ENCODE measurements around the gene NGF. TPM values are rescaled to one million over a fixed set of nuclear protein-coding genes. Genes with fewer than 3 reads are reported as not detected.

Gene NGF
- total and polyA plus RNA-seq, 9 of the 15 experiments (the other 6 are each of a cell fraction or from before 2014, with no cell fraction given): not detected

GRCh38 chr1:115336741-115337140 lies 1.3 kb downstream of the NGF start:
- BruUV-seq (replicated peaks): no TSS peak
- 0% methylated on average over 3 of the region's 3 CpGs for WGBS (ENCODE audit: insufficient coverage, low coverage, missing lambda C conversion rate)
- in situ Hi-C loops (cut with MboI): no loop called here

More at GRCh38 chr1:115336741-115337140, 1.3 kb downstream of the NGF start:
- Histone ChIP-seq H3K79me2 (ENCODE audit: control insufficient read depth, insufficient read depth, low read length) (no peaks in the 10 kb centered on the region), H2AFZ (ENCODE audit: low read depth, low read length) (no peak overlapping the region), H3K27ac (ENCODE audit: extremely low read depth, low read depth, low read length) (no peak overlapping the region), H3K9me1 (ENCODE audit: control insufficient read depth, insufficient read depth, low read length) (no peaks in the 10 kb centered on the region), H3K9ac (ENCODE audit: insufficient read depth in 1 of 2, low read depth in 2 of 2, low read length in 2 of 2) (no peak overlapping the region), H3K27me3 (ENCODE audit: control insufficient read depth in 2 of 2, insufficient read depth in 2 of 2, low read length in 2 of 2) (peaks cover 0 to 18% of the 10 kb centered on the region in 2 experiments; a peak in 3 of 5 replicates), H3K36me3 (ENCODE audit: control insufficient read depth, insufficient read depth, low read length) (no peaks in the 10 kb centered on the region), H3K4me1 (replicated peaks in 1 of 2; ENCODE audit: control insufficient read depth in 2 of 2, insufficient read depth in 2 of 2, low read length in 2 of 2) (peaks cover 0 to 7% of the 10 kb centered on the region in 2 experiments; a peak in 1 of 5 replicates), H4K20me1 (replicated peaks; ENCODE audit: control insufficient read depth, insufficient read depth, low read length) (no peaks in the 10 kb centered on the region; the same call in 1 of the 2 replicates), H3K9me3 (replicated peaks; ENCODE audit: control insufficient read depth, insufficient read depth, low read depth, low read length) (no peaks in the 10 kb centered on the region), H3K4me3 (no peak overlapping the region), H3K4me2 (ENCODE audit: insufficient read depth, low read length) (no peak overlapping the region)
- ATAC-seq (no peak), DNase-seq (ENCODE audit: extremely low read depth in 1 of 4, low spot score in 3 of 4) (no peak), FAIRE-seq (no peak)
- TF ChIP-seq TAF1 (IDR thresholded peaks at IDR 0.05; ENCODE audit: control insufficient read depth, extremely low read depth, insufficient read depth, low read length, severe bottlenecking): no peak
- no peak for TF ChIP-seq RBM14 (IDR thresholded peaks at IDR 0.05; ENCODE audit: borderline replicate concordance, insufficient read depth, low read depth, low read length)
- no peak for TF ChIP-seq KLF6 (CRISPR knock-in tag; IDR thresholded peaks at IDR 0.05; ENCODE audit: borderline replicate concordance)
- TF ChIP-seq THAP12 (CRISPR knock-in tag; IDR thresholded peaks at IDR 0.05): no peak
- TF ChIP-seq ARID3A (IDR thresholded peaks at IDR 0.05; ENCODE audit: borderline replicate concordance, low read depth, low read length): no peak
- TF ChIP-seq MCM3 (IDR thresholded peaks at IDR 0.05): no peak
- no peak for TF ChIP-seq TARDBP (IDR thresholded peaks at IDR 0.05)
- TF ChIP-seq NCOA1 (IDR thresholded peaks at IDR 0.05; ENCODE audit: low read depth): no peak
- no peak for TF ChIP-seq MED1 (CRISPR knock-in tag; IDR thresholded peaks at IDR 0.05; ENCODE audit: borderline replicate concordance)
- TF ChIP-seq ZNF253 (CRISPR knock-in tag; conservative IDR thresholded peaks at IDR 0.05): no peak
- TF ChIP-seq ZNF143 (CRISPR knock-in tag; IDR thresholded peaks at IDR 0.05): no peak
- TF ChIP-seq HMG20A (CRISPR knock-in tag; conservative IDR thresholded peaks at IDR 0.05): no peak
- TF ChIP-seq MCM5 (IDR thresholded peaks at IDR 0.05; ENCODE audit: low read depth): no peak
- no peak for TF ChIP-seq PTBP1 (IDR thresholded peaks at IDR 0.05; ENCODE audit: low read depth, low read length)
- TF ChIP-seq ZNF12 (CRISPR knock-in tag; IDR thresholded peaks at IDR 0.05): no peak
- no peak for TF ChIP-seq TFAM (CRISPR knock-in tag; conservative IDR thresholded peaks at IDR 0.05)
- no peak for TF ChIP-seq TEAD4 (IDR thresholded peaks at IDR 0.05; ENCODE audit: low read length)
- no peak for TF ChIP-seq TEAD4 (CRISPR knock-in tag; IDR thresholded peaks at IDR 0.05; ENCODE audit: borderline replicate concordance)
- ChIA-PET CTCF (ENCODE audit: low intra/inter-chr PET ratio) (no interaction called here), POLR2A (no interaction called here)
- intact Hi-C loops (cut with micrococcal nuclease): no loop called here
